Midbrain (tissue), 1 donor: ENCODE measurements around the gene DDX60.
"Not testable (repeated sequence)": the region's sequence is repeated elsewhere in the genome, so short reads cannot be mapped to it uniquely, and the experiment has no call there.

Experiments used
- DNase-seq: peaks from one replicate; lab custom pipeline; 2025; lab: John Stamatoyannopoulos, UW

DDX60 gene

GRCh38 chr4:168303430-168303829, 15.1 kb downstream of the DDX60 start:
- DNase-seq = not testable (repeated sequence)

DNA sequence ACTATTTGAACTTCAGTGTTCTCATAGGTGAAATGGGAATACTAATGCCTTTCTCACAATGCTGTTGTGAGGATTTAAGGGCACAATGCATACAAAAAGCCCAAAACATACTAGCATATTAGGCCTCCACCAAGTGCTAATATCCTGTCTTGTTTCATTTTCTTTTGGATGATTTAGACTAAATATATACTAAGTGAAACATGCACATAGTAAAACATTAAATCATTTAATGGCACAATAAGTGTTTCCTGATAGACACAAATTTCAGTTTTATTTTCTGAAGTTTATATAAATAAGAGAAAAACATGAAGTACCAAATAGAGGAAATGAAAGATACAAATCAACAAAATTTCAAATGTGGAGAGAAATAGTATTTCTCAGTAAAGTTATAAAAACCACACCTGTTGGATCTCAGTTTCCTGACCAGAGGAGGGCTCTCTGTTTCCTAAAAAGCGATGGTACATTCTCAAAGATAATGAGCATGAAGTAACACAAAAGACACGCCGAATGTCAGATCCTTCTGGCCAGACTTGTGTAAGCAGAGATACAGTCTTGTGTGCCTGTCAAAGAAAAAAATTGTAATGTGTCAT, 25.1 kb downstream of the DDX60 start:
- no peak for DNase-seq

DNA sequence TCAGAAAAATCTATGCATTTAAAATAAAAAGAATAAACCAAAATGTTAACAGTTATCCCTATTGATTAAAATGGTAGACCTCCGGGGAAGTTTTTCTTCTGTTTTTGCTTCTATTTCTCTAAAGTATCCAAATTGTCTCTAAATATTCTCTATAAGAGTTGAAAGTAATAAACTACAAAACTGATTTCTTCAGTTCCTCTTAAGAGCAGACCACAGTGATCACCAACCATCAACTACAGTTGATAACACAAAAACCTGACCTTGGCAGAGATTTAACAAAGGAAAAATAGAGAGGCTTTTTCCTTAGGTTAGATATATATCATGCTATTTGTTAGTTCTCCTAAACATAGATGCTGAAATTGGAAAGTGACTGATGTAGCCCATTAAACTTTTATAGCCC, 27.3 kb downstream of the DDX60 start:
- DNase-seq = no peak

- not testable (repeated sequence) for DNase-seq
Measured at GRCh38 chr4:168285850-168286249, 32.7 kb downstream of the DDX60 start.

DNA sequence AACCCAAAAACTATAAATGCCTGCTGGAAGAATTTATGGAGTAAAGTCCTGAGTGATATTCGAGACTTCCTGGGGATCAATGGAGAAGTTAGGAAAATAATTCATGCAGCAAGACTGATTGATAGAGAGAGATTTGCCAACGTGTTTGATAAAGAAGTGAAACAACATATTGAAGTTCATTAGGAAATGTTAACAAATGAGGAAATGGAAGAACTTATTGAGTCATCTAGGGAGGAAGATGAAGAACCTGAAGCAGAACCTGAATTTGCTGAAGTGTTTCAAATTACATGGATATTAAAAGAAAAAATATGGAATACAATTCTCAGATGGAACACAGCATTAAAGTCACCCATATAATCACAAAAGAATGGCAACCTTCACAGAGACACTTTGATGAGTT, 39.0 kb downstream of the DDX60 start:
- no peak for DNase-seq

DNA sequence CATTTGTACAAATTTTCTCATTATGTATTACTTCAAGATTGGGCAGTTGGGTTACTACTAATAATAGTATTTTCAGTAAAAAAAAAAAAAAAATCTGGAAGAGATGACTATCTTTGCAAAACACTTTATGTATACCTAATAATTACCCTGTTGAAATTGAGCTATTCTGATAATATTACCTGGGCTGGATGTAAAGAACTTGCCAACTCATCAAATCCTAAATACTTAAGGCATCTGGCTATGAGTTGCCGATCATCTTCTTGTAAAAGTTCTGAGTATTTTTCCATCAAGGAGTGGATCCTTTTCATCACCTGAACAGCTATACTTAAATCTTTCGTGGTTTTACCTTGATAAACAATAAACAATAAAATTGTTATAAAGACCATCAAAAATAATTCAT, 42.7 kb downstream of the DDX60 start:
- DNase-seq = no peak

DNA sequence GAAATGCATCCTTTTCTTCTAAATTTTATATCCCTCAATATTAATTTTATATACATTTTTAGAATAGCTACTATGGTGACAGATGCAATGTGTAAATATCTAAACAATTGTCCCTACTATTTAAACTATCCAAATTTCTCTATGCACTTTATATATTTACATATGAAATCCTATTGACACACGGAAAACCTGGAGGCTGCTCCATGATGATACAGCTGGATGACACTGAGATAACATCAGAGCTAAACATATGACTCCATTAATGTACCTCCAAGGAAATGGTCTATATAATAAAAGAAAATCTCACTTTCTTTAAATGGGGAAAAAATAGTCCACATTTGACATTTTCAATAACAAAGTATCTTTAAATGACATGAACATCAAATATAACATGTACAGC, 43.7 kb downstream of the DDX60 start:
- DNase-seq = no peak

GRCh38 chr4:168273838-168274237, 44.7 kb downstream of the DDX60 start:
- no peak for DNase-seq

DNA sequence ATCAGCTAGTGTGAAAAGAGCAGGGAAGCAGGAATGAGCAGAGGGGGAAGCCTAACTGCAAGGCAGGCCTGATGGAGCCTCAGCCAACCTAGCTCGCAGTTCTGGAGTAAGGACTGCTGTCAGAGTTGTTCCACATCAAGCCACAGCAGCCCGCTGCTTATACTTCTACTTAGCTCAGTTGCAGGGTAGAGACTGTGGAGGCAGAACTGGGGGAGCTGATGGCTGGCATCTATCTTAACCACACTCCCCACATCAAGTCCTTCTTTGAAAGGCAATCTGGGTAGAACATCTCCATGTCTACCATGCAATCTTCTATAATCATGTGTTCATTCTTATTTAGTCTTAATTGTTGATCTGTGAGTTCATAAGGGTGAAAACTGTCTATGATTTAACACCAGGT, 46.1 kb downstream of the DDX60 start:
- DNase-seq = no peak

DNA sequence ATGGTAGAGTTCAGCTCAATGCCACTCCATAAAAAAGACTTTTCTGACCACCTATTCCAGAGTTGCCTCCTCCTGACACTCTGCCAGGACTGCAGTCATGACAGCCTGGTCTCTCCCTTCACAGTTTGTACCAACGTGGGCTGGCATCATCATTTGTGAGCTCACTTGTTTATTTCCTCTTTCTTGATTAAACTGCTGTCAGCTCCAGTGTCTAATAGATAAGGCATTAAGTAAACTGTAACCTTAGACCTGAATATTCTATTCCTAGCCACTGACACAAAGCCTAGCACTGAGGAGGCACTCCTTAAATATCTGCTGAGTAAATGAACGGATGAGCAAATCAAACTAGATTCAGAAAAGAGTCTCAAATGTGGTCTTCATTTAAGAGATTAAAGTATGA, 48.7 kb downstream of the DDX60 start:
- no peak for DNase-seq

- no peak for DNase-seq
Measured at GRCh38 chr4:168265327-168265726, 53.2 kb downstream of the DDX60 start.

DNA sequence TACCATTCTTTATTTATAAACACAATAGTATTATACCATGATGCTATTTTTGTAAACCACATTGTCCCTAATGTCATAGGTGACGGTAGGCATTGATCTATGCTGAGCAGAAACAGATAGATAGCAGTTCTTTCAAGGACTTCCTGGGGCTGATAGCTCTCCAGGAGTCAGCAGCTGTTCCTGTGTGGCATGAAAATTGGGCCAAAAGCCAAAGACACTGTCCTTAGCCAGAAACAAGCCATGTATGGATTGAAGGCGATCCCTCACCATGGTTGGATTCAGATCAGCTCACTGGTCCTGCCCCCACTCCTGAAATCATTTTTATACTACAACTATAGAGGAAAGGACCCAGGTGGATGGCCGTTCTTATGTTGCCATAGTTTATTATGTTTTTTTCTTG, 53.6 kb downstream of the DDX60 start:
- no peak for DNase-seq

GRCh38 chr4:168263039-168263438, 55.5 kb downstream of the DDX60 start:
- DNase-seq = no peak

- DNase-seq = no peak
Measured at GRCh38 chr4:168259096-168259495, 59.5 kb downstream of the DDX60 start.

GRCh38 chr4:168257768-168258167, 60.8 kb downstream of the DDX60 start:
- no peak for DNase-seq

GRCh38 chr4:168248176-168248710, 70.3 kb downstream of the DDX60 start:
- DNase-seq = no peak

- no peak for DNase-seq
Measured at GRCh38 chr4:168247603-168248002, 70.9 kb downstream of the DDX60 start.

DNA sequence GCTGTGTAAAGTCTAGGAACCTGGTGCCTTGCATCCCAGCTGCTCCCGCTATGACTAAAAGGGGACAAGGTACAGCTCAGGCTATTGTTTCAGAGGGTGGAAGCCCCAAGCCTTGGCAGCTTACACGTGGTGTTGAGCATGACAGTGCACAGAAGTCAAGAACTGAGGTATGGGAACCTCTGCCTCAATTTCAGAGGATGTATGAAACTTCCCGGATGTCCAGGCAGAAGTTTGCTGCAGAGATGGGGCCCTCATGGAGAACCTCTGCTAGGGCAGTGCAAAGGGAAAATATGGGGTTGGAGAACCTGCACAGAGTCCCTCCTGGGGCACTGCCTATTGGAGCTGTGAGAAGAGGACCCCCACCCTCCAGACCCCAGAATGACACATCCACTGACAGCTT, 76.6 kb downstream of the DDX60 start:
- DNase-seq = no peak

DNA sequence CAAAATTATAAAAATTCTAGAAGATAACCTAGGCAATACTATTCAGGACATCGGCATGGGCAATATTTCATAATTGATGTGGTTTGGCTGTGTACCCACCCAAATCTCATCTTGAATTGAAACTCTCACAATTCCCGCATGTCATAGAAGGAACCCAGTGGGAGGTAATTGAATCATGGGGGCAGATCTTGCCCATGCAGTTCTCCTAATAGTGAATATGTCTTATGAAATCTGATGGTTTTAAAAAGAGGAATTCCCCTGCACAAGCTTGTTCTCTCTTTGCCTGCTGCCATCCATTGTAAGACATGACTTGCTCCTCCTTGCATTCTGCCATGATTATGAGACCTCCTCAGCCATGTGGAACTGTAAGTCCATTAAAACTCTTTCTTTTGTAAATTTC, 77.7 kb downstream of the DDX60 start:
- DNase-seq = no peak

DNA sequence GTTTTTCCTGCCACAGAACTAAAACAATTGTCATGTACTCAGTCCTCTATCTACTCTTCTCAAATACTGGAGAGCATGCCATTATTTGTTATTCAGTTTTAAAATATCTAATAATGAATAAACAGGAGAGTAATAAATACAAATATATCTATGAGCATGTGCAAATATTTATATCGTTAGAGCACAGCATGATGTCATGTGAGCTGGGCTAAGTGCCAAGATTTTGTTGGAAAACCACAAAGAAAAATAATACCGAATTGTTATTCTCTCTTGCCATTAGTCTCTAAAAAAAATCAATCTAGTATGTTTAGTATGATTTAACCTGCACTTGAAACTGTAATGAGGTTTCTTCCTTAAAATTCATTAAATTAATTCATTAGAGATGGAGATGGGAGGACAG, 97.3 kb downstream of the DDX60 start:
- DNase-seq = no peak

DNA sequence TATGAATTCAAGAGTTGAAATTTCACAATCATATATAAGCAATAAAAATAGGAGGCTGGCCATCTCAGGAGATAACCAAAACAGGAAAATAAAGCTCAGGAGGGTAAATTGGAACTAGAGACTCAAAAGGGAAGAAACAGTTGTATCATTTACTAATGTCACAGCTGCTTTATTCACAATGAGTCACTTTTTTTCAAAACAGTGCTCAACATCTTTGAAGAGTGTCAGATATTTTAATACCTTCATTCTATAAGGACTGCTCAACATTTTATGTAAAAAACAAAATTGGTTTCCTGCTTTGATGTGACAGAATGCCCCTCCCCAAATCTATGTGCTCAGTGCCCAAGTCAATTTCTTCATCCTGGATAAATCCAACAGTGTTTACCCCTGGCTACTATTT, 97.7 kb downstream of the DDX60 start:
- no peak for DNase-seq

- DNase-seq = no peak
Measured at GRCh38 chr4:168218645-168219044, 99.9 kb downstream of the DDX60 start.

- DNase-seq = not testable (repeated sequence)
Measured at GRCh38 chr4:168213511-168213910, 105.0 kb downstream of the DDX60 start.

DNA sequence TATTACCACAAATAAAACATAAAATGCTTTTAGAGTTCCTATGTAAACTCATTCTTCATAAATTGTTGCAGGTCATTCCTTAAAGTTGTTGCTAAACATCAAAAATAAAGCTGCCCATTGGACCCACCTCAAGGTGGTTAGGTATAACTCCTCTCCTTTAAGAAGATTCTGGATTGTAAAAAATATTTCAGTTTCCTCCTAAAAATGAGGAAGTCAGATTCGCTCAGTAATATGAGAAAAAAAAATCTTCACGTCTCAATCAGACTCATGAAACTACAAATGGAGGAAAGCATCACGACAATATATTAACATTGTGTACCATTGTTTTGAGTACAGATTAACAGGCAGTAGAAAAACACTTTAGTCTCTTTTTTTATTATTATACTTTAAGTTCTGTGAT, 105.9 kb downstream of the DDX60 start:
- DNase-seq = no peak
